HL-60/S4 (cell line): ENCODE measurements around the gene MORN5.

ENCODE experiments used
- in situ Hi-C: fragments of 300-500 bp; cut with MboI; formaldehyde crosslinking; loops from 2 replicates; pipeline ENCODE4 v1.14.3; 2022; ENCODE audit warnings: low sequenced_read_pairs

Gene MORN5

DNA sequence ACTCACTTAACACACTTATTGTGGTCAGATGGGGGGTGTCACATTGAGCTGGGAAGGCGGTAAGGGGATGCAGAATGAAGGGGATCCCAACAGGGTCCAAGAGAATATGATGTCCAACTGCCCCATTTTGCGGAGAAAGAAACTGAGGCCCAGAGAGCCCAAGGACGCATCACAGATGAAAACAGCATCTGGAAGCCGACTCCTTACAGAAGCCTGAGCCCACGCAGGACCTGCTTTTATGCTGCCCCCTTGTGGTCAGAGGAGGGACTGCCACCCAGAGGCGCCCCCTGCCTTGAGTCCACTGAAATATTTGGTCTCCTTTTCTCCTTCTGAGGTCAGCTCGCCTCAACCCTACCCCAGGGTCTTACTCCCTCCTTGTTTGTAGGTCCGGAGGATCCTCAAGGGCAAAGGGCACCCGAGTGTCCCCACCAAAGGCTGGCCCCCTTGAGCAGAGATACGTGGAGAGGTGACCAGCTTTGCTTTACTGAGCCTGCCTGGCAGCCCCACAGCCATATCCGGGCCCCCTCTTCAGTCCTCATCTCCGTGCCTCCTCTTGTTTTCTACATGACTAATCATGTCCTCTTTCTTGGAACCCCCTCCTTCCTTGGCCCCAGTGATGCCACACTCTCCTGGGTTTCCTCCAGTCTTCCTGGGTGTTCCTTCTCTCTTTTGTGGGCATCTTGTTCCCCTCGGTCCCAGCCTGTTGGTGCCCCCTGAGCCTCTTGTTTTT lies 36.6 kb upstream of the MORN5 start:
- in situ Hi-C loops, result loop anchor here (10.0 to 25.0 kb wide), 3 partner anchors 232 to 689 kb away; partner anchors contain the start of gene OR1K1

DNA sequence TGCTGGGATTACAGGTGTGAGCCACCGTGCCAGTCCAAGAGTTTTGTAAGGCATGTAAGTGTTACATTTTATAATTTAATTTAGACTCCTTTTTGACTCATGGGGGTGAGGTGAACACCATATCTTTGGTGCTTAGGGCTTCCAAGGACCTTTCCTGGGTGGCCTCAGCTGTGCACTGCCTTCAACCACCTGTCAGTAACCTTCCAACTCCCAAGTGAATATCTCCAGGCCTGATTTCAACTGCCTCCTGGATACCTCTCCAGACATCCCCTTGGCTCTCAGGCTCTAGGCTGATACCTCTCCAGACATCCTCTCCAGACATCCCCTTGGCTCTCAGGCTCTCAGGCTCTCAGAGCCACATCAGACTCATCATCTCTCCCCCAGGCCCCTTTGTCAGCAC lies 35.7 kb upstream of the MORN5 start:
- in situ Hi-C loops, result loop anchor here (10.0 to 25.0 kb wide), 3 partner anchors 231 to 688 kb away; partner anchors contain the start of gene OR1K1

DNA sequence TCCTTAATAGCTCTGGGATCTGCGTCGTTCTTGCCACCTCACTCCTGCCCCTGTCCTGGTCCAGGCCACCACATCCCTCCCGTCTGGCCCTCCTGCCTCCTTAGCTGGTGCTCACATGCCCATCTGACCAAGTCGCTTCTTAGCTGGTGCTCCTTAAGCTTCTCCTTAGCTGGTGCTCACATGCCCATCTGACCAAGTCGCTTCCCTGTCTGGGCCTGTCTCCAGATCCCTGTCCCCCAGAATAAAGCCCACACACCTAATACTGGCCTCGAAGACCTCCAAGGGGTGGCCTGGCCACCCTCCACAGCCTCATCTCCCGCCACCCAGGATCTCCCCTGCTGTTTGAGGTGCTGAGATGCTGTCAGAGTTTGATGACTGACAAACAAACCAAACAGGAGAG lies 35.2 kb upstream of the MORN5 start:
- in situ Hi-C loops, result loop anchor here (10.0 to 25.0 kb wide), 3 partner anchors 230 to 688 kb away; partner anchors contain the start of gene OR1K1

DNA sequence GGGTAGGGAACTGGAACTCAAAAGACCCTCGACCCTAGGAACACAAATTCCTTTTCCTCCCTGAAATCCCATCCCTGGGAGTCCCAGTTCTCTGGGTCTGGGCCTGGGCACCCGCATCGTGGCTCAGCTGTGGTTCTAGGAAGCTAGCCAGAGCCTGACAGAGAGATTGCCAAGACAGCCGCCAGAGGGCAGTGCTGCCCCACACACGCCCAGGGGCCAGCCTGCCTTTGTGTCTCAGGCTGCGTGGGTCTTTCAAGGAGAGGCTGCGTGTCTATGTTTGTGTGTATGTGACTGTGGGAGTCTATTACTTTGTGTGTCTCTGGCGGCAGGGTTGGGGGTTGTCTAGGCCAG lies 34.6 kb upstream of the MORN5 start:
- in situ Hi-C loops, result loop anchor here (10.0 kb wide), 2 partner anchors 230 to 330 kb away; no protein-coding TSS in a partner anchor

DNA sequence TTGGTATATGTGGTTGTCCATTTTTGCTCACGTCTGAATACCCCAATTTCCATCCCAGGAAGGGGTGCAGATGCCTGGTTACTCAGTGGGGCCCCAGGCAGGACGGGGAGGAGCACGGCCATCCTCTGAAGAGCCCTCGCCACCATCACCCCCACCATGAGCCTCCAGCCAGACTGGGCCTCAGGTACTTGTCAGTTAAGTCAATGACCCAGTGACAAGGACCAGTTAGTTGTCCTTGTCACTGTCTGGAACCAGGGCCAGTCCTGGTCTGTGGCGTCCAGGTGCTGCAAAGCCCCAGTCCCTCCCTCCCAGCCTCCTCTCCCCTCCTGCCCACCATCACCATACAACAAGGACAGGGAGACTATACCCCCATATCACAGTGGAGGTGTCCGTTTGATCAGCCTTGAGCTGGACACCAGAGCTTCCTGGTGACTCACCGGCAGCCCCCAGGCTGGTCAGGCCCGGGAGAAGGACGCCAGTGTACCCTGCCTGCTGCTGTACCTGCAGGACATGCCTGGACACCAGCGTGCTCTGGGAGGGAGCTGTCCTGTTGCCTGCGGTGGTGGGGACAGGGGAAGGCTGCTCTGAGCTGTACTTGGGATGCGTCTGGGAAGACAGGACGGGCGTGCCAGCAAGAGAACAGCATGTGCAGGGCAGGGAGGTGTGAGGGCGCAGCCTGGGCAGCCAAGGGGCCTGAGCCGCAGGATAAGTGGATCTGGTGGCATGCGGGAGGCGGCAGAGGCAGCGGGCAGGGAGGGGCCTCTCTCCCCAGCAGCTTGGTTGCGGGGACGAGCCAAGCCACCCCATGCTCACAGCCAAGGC lies 34.0 kb upstream of the MORN5 start:
- in situ Hi-C loops, result loop anchor here (10.0 kb wide), 2 partner anchors 229 to 329 kb away; no protein-coding TSS in a partner anchor

DNA sequence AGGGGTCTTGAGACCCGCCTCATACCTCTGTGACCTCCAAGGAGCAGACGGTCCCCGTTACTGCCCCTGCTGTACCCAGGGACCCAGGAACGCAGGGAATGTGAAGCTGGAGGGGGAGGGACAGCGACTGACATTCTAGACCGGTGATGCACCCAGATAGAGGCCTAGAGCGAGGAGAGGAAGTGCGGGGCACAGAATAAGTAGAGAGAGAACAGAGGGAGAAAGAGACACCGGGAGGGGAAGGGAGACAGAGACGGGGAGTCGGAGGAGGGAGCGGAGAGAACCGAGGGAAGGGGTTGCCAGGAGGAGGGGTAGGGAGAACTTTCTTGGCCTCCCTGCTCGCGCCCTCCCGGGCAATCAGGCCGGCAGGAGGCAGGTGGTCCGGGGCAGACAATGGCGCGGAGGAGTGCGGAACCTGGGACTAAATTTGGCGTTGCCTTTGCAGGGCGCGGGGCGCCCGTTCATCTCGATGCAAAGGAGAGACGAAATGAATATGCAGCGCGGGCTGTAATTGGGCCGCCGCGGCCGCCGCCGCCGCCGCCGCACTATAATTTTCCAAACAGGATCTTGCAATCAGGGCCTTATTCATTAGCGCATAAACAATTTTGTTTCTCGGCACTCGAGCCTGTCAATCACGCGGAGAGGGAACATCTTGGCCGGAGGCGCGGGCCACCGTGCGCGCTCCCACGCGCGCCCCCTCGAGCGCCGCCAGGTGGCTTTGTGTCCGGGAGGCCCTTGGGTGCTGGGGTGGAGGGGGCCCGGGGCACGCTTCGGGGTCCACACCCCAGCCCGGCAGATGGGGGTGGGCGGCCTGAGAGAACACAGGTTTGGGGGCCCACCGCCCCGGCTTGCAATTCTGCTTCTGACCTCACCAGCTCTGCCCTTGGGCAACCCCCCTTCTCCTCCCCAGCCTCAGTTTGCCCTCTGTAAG lies 33.1 kb upstream of the MORN5 start:
- in situ Hi-C loops, result loop anchor here (10.0 kb wide), 2 partner anchors 228 to 328 kb away; no protein-coding TSS in a partner anchor

DNA sequence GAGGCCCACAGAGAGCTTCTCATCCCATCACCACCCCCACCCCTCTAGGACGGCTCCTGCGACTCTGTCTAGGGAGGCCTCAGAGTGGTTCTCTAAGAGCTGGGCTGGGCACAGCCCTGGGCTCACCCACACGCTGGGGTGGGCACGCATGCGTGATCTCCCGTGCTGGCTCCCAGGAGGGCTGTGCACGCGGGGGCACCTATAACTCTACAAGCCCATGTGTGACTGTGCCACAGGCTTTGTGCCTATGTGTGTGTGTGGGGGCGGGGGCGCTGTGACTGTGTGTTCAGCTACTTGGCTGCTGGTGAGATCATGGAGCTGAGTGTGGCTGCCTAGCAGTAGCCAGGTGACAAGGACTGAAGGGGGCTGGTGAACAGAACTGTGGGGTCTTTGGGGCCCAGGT lies 32.3 kb upstream of the MORN5 start:
- in situ Hi-C loops, result loop anchor here (10.0 kb wide), 2 partner anchors 227 to 327 kb away; no protein-coding TSS in a partner anchor

DNA sequence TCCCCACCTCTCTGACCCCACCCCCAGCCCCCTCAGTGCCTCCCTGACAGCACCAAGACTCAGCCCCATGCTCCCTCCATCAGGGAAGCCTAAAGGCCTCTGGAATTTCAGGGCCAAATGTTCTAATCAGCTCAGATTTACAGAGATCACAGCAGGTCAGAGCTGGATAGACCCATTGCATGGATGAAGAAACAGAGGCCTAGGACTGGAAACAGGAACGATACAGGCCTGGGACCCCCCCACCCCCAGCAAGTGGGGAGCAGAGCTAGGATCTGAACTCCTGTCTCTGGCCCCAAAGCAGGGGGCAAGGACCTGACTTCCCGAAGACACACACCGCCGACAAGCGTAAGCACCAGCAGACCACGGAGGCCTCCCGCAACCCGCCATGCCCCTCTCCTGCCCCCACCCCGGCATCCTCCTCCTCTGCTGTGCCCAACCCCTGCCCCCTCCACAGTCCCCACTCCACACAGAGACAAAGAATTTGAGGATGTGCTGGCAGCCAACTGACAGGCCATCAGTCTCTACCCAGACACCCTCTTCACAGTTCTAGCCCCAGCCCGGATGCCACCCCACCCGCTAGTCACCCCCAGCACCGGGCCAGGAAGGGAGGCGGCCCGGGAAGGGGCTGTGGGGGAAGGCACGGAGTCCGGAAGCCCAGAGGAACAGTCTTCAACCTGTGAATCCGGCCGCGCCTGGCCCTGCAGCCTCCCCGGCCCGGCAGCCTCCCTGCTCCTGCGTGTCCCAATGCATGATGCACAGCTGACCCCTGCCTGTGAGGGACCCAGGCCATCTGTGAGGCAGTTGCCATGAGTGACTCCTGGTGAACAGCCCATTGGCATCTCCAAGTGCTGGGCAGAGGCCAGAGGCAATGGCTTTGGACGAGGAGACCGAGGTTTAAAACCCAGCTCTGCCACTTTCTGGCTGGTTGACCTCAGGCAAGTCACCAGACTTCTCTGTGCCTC lies 31.4 kb upstream of the MORN5 start:
- in situ Hi-C loops, result loop anchor here (10.0 kb wide), 2 partner anchors 227 to 327 kb away; no protein-coding TSS in a partner anchor

DNA sequence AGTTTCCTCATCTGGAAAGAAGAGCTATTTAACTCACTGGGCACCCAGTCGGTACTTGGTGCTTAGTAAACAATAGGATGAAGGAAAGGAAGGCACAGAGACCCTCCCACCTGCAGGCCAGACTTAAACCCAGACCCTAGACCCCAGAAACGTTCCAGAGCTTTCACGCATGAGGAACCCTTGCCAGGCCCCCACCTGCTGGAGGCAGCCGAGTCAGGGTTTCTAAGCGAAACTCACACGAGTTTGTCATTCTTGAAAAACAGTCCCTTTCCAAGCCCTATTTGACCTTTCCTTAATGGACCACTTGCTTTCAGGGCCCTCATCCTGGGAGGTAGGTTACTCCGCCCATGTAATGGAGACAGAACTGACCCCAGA lies 30.8 kb upstream of the MORN5 start:
- in situ Hi-C loops, result loop anchor here (10.0 kb wide), 2 partner anchors 226 to 326 kb away; no protein-coding TSS in a partner anchor

DNA sequence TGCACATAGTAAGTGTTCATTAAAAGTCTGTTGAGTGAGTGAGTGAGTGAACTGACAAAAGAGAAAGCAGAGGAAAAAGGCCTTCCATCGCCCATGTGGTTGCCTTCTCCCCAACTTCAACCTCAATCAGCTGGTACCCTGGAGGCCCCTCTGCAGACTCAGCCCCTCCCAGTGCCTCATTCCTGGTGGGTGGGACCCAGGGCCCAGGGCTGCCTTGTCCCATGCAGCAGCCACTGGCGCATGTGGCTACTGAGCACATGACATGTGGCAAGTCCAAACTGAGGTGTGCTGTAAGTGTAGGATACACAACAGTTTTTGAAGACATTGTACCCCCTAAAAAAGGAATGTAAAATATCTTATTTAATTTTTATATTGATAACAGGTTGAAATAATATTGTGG lies 29.7 kb upstream of the MORN5 start:
- in situ Hi-C loops, result loop anchor here (10.0 kb wide), 2 partner anchors 225 to 325 kb away; no protein-coding TSS in a partner anchor

DNA sequence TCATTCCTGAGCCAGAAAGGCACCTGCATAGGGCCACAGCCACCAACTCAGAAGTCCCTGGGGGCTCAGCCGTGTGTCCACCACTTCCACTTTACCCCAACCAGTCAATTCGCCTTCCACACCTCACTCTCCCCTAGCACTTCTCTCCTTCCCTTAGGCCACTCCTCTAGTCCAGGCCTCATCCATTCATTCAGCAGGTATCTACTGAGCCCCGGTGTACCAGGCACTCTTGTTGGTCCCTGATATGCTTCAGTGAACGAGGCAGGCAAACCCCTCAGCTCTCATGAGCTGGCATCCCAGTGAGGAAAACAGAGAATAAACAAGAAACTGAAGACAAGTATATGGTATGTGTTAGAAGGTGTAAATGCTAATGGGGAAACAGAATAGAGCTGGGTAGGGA lies 28.9 kb upstream of the MORN5 start:
- in situ Hi-C loops, result no loop called here

DNA sequence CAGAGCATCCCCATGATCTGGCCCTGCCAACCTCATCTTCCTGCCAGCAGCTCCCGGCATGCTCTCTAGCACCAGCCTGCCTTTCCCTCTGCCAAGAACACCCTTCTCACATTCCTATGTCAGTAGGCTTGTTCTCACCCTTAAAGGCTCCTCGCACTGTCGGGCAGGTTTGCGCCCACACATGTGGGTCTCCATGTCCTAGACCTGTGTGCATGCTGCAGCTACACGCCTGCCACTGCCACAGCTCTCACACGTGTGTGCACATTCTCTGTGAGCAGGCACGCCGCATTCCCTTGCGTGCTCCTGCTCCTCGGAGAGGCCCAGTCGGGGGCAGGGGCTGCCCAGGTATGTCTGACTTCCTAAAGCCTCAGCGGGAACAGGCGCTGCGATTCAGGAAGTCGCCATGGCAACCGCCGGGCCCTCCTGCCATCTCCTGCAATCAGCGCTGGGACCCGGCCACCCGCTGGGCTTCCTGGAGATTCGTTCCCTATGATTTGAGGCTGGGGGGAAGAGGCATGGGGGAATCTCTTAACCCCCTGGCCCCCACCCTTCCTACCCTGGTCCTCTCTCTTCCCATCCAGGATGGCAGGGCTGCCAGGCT lies 28.2 kb upstream of the MORN5 start:
- in situ Hi-C loops, result no loop called here

DNA sequence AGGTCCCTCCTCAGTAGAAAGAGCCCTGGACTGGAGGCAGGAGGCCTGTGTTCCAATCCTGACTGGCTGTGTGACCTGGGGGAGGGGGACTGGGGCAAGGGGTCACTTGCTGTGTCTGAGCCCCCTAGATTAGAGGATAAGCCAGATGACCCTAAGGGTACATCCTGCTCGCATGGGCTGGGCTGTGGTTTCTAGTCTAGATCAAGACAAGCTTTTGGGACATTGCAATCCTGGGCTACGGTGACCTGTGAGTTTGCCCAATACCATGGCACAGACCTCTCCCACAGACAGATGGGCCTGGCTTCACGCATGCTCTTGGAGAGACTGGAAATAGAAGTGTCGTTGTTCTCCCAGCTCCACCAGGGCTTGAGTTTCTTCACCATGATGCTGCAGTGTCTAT lies 27.2 kb upstream of the MORN5 start:
- in situ Hi-C loops, result no loop called here

DNA sequence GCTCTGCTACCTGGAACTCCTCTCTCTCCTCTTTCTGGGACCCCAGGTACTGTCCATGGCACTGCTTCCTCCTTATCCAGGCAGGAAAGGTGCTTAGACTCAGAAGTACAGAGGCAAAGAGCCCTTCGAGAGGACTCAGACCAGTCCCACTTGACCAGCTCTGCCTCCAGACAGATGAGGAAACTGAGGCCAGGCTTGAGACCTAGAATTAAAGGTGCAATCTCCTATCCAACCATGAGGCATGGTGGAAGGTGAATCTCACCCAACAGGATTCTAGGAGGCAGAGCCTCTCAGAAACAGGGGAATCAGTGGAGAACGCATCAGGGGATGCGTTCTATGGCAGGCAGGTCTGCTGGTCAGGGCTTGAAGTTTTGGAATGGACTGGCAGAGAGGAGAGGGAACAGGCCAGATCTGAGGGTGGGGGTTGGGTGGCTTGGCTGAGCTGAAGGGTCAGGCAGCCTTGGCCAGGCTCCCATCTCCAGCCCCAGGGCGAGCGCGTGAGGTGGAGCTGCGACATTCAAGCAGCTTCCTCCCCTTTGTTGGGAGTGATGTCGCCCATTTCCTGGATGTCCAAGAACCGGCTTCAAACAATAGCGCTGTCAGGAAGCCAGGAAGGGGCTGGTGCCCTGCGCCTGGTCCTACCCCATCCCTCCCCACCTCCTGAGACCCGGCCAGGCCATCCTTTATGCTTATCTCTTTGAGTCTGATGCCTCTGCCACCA lies 26.3 kb upstream of the MORN5 start:
- in situ Hi-C loops, result no loop called here

DNA sequence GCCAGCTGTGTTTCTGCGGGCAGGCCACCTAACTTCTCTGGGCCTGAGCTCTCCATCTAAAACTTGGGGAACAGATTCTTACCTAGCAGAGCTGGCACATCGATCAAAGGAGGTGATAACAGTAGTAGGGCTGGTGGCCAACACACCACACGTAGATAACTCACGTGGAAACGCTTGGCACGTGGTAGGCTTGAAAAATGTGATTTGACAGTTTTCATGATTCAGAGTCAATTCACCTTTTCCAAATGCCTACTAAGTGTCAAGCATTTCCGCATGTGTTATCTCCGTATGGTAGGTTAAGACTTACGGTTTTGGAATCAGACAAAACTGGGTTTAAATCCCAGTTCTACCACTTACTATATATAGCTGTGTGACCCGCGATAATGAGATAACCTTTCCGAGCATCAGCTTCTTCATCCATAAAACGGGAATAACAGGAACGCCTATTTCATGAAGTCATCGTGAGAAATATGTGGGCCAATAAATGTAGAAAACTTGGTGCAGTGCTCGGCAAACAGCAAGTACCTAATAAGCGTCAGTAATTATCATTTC lies 25.6 kb upstream of the MORN5 start:
- in situ Hi-C loops, result no loop called here

DNA sequence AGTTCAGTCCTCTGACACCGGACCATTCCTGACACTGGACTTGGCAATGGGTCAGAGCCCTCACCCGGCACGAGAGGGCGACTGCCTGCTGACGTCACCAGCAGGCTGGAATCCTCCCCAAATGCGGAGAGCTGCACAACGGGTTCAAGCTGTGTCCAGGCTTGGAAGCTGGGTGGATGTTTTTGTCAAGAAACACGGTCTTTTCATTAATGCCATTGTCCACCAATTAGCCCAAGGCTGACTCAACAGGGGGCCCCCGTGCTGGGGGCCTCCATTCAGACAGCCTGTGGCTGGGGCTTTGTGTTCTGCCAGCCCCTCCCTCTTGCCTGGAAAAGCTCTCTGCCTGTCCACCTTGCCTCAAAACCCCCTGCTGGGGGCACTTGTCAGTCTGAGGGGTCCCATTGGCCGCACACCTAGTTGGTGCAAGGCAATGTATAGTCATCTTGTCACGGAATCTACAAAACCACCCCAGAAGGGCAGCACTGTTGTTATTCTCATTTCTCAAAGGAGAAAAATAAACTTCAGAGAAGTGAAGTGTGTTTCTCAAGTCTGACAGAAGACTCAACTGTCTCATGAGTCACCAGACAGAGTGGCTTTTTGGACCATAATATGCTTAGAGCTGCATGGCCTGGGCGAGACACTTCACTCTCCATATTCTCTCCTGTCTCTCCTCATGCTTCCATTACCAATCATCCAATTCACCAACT lies 24.7 kb upstream of the MORN5 start:
- in situ Hi-C loops, result no loop called here

DNA sequence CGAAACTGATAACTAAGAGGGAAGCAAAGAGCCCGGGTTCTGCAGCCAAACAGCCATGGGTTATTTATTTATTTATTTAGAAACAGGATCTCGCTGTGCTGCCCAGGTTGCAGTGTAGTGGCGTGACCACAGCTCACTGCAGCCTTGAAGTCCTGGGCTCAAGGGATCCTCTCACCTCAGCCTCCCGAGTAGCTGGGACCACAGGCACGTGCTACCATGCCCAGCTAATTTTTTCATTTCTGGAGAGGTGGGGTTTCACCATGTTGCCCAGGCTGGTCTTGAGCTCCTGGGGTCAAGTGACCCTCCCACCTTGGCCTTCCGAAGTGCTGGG lies 24.2 kb upstream of the MORN5 start:
- in situ Hi-C loops, result no loop called here
